ENCODE data around the gene TOM1L2.
"Not testable (repeated sequence)": the region's sequence is repeated elsewhere in the genome, so short reads cannot be mapped to it uniquely, and the experiment has no call there.

TOM1L2 gene

GRCh38 chr17:17813055-17813724 is 159.0 kb downstream of the TOM1L2 start:
- no peaks in the 10 kb centered on the region for H3K27me3 ChIP-seq (ENCODE audit: control insufficient read depth in 1 of 2, insufficient read depth in 2 of 2, low read length in 2 of 2)
- no peak overlapping the region for H3K27ac ChIP-seq (ENCODE audit: low read depth, low read length)
- no peak overlapping the region for H3K9ac ChIP-seq (ENCODE audit: low read depth in 1 of 2, low read length in 2 of 2)
- H3K4me3 ChIP-seq (ENCODE audit: low read depth in 1 of 2, low read length in 2 of 2): no peak overlapping the region
- H3K9me3 ChIP-seq (ENCODE audit: control insufficient read depth in 1 of 2, low read length in 2 of 2): no peaks in the 10 kb centered on the region
- peaks cover 6 to 55% of the 10 kb centered on the region in 2 donors for H3K36me3 ChIP-seq (ENCODE audit: control insufficient read depth in 1 of 2, insufficient read depth in 2 of 2, low read length in 2 of 2)
- peaks cover 2 to 11% of the 10 kb centered on the region in 2 donors for H3K4me1 ChIP-seq (ENCODE audit: control insufficient read depth in 1 of 2, insufficient read depth in 2 of 2, low read length in 2 of 2)

GRCh38 chr17:17812211-17813054 is 159.8 kb downstream of the TOM1L2 start:
- Histone ChIP-seq H3K27ac (ENCODE audit: low read depth, low read length) (no peak overlapping the region), H3K9me3 (ENCODE audit: control insufficient read depth in 1 of 2, low read length in 2 of 2) (no peaks in the 10 kb centered on the region), H3K4me1 (ENCODE audit: control insufficient read depth in 1 of 2, insufficient read depth in 2 of 2, low read length in 2 of 2) (peaks cover 0 to 9% of the 10 kb centered on the region in 2 donors), H3K4me3 (ENCODE audit: low read depth in 1 of 2, low read length in 2 of 2) (no peak overlapping the region), H3K27me3 (ENCODE audit: control insufficient read depth in 1 of 2, insufficient read depth in 2 of 2, low read length in 2 of 2) (no peaks in the 10 kb centered on the region), H3K9ac (ENCODE audit: low read depth in 1 of 2, low read length in 2 of 2) (no peak overlapping the region), H3K36me3 (ENCODE audit: control insufficient read depth in 1 of 2, insufficient read depth in 2 of 2, low read length in 2 of 2) (peaks cover 6 to 50% of the 10 kb centered on the region in 2 donors)

- no peak overlapping the region for H3K4me3 ChIP-seq (ENCODE audit: low read depth in 1 of 2, low read length in 2 of 2)
- H3K27ac ChIP-seq (ENCODE audit: low read depth, low read length): no peak overlapping the region
- H3K4me1 ChIP-seq (ENCODE audit: control insufficient read depth in 1 of 2, insufficient read depth in 2 of 2, low read length in 2 of 2): peaks cover 0 to 9% of the 10 kb centered on the region in 2 donors
- no peaks in the 10 kb centered on the region for H3K27me3 ChIP-seq (ENCODE audit: control insufficient read depth in 1 of 2, insufficient read depth in 2 of 2, low read length in 2 of 2)
- H3K9me3 ChIP-seq (ENCODE audit: control insufficient read depth in 1 of 2, low read length in 2 of 2): no peaks in the 10 kb centered on the region
- H3K36me3 ChIP-seq (ENCODE audit: control insufficient read depth in 1 of 2, insufficient read depth in 2 of 2, low read length in 2 of 2): peaks cover 6 to 42% of the 10 kb centered on the region in 2 donors
- no peak overlapping the region for H3K9ac ChIP-seq (ENCODE audit: low read depth in 1 of 2, low read length in 2 of 2)
Observed at GRCh38 chr17:17811381-17812210, 160.6 kb downstream of the TOM1L2 start.

GRCh38 chr17:17810895-17811248 is 161.3 kb downstream of the TOM1L2 start:
- H3K9ac ChIP-seq (ENCODE audit: low read depth in 1 of 2, low read length in 2 of 2): no peak overlapping the region
- H3K36me3 ChIP-seq (ENCODE audit: control insufficient read depth in 1 of 2, insufficient read depth in 2 of 2, low read length in 2 of 2): peaks cover 6 to 37% of the 10 kb centered on the region in 2 donors
- no peaks in the 10 kb centered on the region for H3K9me3 ChIP-seq (ENCODE audit: control insufficient read depth in 1 of 2, low read length in 2 of 2)
- no peak overlapping the region for H3K27ac ChIP-seq (ENCODE audit: low read depth, low read length)
- peaks cover 0 to 9% of the 10 kb centered on the region in 2 donors for H3K4me1 ChIP-seq (ENCODE audit: control insufficient read depth in 1 of 2, insufficient read depth in 2 of 2, low read length in 2 of 2)
- no peak overlapping the region for H3K4me3 ChIP-seq (ENCODE audit: low read depth in 1 of 2, low read length in 2 of 2)
- H3K27me3 ChIP-seq (ENCODE audit: control insufficient read depth in 1 of 2, insufficient read depth in 2 of 2, low read length in 2 of 2): no peaks in the 10 kb centered on the region

GRCh38 chr17:17810084-17810894 is 161.9 kb downstream of the TOM1L2 start:
- H3K4me3 ChIP-seq (ENCODE audit: low read depth in 1 of 2, low read length in 2 of 2): no peak overlapping the region
- no peak overlapping the region for H3K9ac ChIP-seq (ENCODE audit: low read depth in 1 of 2, low read length in 2 of 2)
- H3K9me3 ChIP-seq (ENCODE audit: control insufficient read depth in 1 of 2, low read length in 2 of 2): no peaks in the 10 kb centered on the region
- H3K27ac ChIP-seq (ENCODE audit: low read depth, low read length): no peak overlapping the region
- peaks cover 0 to 9% of the 10 kb centered on the region in 2 donors for H3K4me1 ChIP-seq (ENCODE audit: control insufficient read depth in 1 of 2, insufficient read depth in 2 of 2, low read length in 2 of 2)
- no peaks in the 10 kb centered on the region for H3K27me3 ChIP-seq (ENCODE audit: control insufficient read depth in 1 of 2, insufficient read depth in 2 of 2, low read length in 2 of 2)
- H3K36me3 ChIP-seq (ENCODE audit: control insufficient read depth in 1 of 2, insufficient read depth in 2 of 2, low read length in 2 of 2): peaks cover 6 to 37% of the 10 kb centered on the region in 2 donors

- H3K36me3 ChIP-seq (ENCODE audit: control insufficient read depth in 1 of 2, insufficient read depth in 2 of 2, low read length in 2 of 2): peaks cover 6 to 31% of the 10 kb centered on the region in 2 donors
- H3K4me1 ChIP-seq (ENCODE audit: control insufficient read depth in 1 of 2, insufficient read depth in 2 of 2, low read length in 2 of 2): peaks cover 0 to 9% of the 10 kb centered on the region in 2 donors
- no peak overlapping the region for H3K27ac ChIP-seq (ENCODE audit: low read depth, low read length)
Observed at GRCh38 chr17:17809531-17810083, 162.6 kb downstream of the TOM1L2 start.

GRCh38 chr17:17808706-17809432 is 163.3 kb downstream of the TOM1L2 start:
- no peak overlapping the region for H3K9ac ChIP-seq (ENCODE audit: low read depth in 1 of 2, low read length in 2 of 2)
- H3K9me3 ChIP-seq (ENCODE audit: control insufficient read depth in 1 of 2, low read length in 2 of 2): no peaks in the 10 kb centered on the region
- H3K4me1 ChIP-seq (ENCODE audit: control insufficient read depth in 1 of 2, insufficient read depth in 2 of 2, low read length in 2 of 2): peaks cover 0 to 9% of the 10 kb centered on the region in 2 donors
- peaks cover 6 to 23% of the 10 kb centered on the region in 2 donors for H3K36me3 ChIP-seq (ENCODE audit: control insufficient read depth in 1 of 2, insufficient read depth in 2 of 2, low read length in 2 of 2)
- H3K27me3 ChIP-seq (ENCODE audit: control insufficient read depth in 1 of 2, insufficient read depth in 2 of 2, low read length in 2 of 2): no peaks in the 10 kb centered on the region
- H3K27ac ChIP-seq (ENCODE audit: low read depth, low read length): no peak overlapping the region
- H3K4me3 ChIP-seq (ENCODE audit: low read depth in 1 of 2, low read length in 2 of 2): no peak overlapping the region

More at GRCh38 chr17:17809531-17810083, 162.6 kb downstream of the TOM1L2 start:
- Histone ChIP-seq H3K9me3 (ENCODE audit: control insufficient read depth in 1 of 2, low read length in 2 of 2) (no peaks in the 10 kb centered on the region), H3K4me3 (ENCODE audit: low read depth in 1 of 2, low read length in 2 of 2) (no peak overlapping the region), H3K27me3 (ENCODE audit: control insufficient read depth in 1 of 2, insufficient read depth in 2 of 2, low read length in 2 of 2) (no peaks in the 10 kb centered on the region), H3K9ac (ENCODE audit: low read depth in 1 of 2, low read length in 2 of 2) (no peak overlapping the region)

- peaks cover 6 to 20% of the 10 kb centered on the region in 2 donors for H3K36me3 ChIP-seq (ENCODE audit: control insufficient read depth in 1 of 2, insufficient read depth in 2 of 2, low read length in 2 of 2)
- H3K4me3 ChIP-seq (ENCODE audit: low read depth in 1 of 2, low read length in 2 of 2); H3K27ac ChIP-seq (ENCODE audit: low read depth, low read length); H3K4me1 ChIP-seq (ENCODE audit: control insufficient read depth in 1 of 2, insufficient read depth in 2 of 2, low read length in 2 of 2); H3K9ac ChIP-seq (ENCODE audit: low read depth in 1 of 2, low read length in 2 of 2); H3K27me3 ChIP-seq (ENCODE audit: control insufficient read depth in 1 of 2, insufficient read depth in 2 of 2, low read length in 2 of 2); H3K9me3 ChIP-seq (ENCODE audit: control insufficient read depth in 1 of 2, low read length in 2 of 2): not testable (repeated sequence)
Observed at GRCh38 chr17:17808200-17808599, 164.0 kb downstream of the TOM1L2 start.

GRCh38 chr17:17807440-17807839 is 164.8 kb downstream of the TOM1L2 start:
- Histone ChIP-seq H3K4me3 (ENCODE audit: low read depth in 1 of 2, low read length in 2 of 2) (no peak overlapping the region), H3K36me3 (ENCODE audit: control insufficient read depth in 1 of 2, insufficient read depth in 2 of 2, low read length in 2 of 2) (peaks cover 0 to 14% of the 10 kb centered on the region in 2 donors), H3K27ac (ENCODE audit: low read depth, low read length) (no peak overlapping the region), H3K27me3 (ENCODE audit: control insufficient read depth in 1 of 2, insufficient read depth in 2 of 2, low read length in 2 of 2) (no peaks in the 10 kb centered on the region), H3K4me1 (ENCODE audit: control insufficient read depth in 1 of 2, insufficient read depth in 2 of 2, low read length in 2 of 2) (peaks cover 0 to 9% of the 10 kb centered on the region in 2 donors), H3K9me3 (ENCODE audit: control insufficient read depth in 1 of 2, low read length in 2 of 2) (no peaks in the 10 kb centered on the region), H3K9ac (ENCODE audit: low read depth in 1 of 2, low read length in 2 of 2) (no peak overlapping the region)

Measured in duodenal mucosa (tissue), 2 donors.